Breast epithelium (tissue), 4 donors: ENCODE measurements around the gene MRPS9. TPM values are rescaled to one million over a fixed set of nuclear protein-coding genes. Genes with fewer than 3 reads are reported as not detected.

Experiments
- DNase-seq, 2 donors: peaks; one replicate each; pipeline ENCODE4 v3.0.0-alpha.2; 2019; ENCODE audit warnings: low spot score in 2 of 2
- H3K27ac ChIP-seq, 2 donors: fragments of 200-600 bp; sonication (generic) in 1 of 2; one replicate each; pipeline ENCODE4 v1.5.1; 2016 to 2019; ENCODE audit warnings: mild to moderate bottlenecking in 1 of 2
- H3K27me3 ChIP-seq, 2 donors: fragments of 200-600 bp; sonication (generic) in 1 of 2; one replicate each; pipeline versions ENCODE4 v1.5.1 to v1.6.0; 2017 to 2019; ENCODE audit warnings: control low read depth in 1 of 2, mild to moderate bottlenecking in 1 of 2
- H3K36me3 ChIP-seq: fragments of 200-600 bp; one replicate; pipeline ENCODE4 v1.5.1; 2019
- H3K4me1 ChIP-seq, 2 donors: fragments of 200-600 bp; sonication (generic); one replicate each; pipeline ENCODE4 v1.5.1; 2016 to 2019; ENCODE audit warnings: control low read depth in 1 of 2
- H3K4me3 ChIP-seq, 3 donors: fragments of 200-600 bp; sonication (generic); 1 replicate in 2 of 3; 2 replicates in 1 of 3; pipeline ENCODE4 v1.5.1; 2016 to 2019; ENCODE audit warnings: mild to moderate bottlenecking in 3 of 3, moderate library complexity in 2 of 3
- H3K9me3 ChIP-seq, 2 donors: fragments of 200-600 bp; sonication (generic) in 1 of 2; one replicate each; pipeline ENCODE4 v1.5.1; 2016 to 2019; ENCODE audit warnings: control low read depth in 1 of 2
- POLR2A ChIP-seq: fragments of 450-650 bp; IDR thresholded peaks from one replicate; pipeline ENCODE4 v1.6.1; 2016; ENCODE audit warnings: antibody characterized with exemption, mild to moderate bottlenecking, moderate library complexity
- POLR2AphosphoS5 ChIP-seq, 3 donors: sonication (generic); formaldehyde crosslinking; IDR thresholded peaks; one replicate each; pipeline ENCODE4 v1.6.1; 2017; ENCODE audit warnings: antibody characterized with exemption in 3 of 3
- intact Hi-C: fragments of 100-400 bp; cut with DNase I; formaldehyde crosslinking; loops from one replicate; pipeline ENCODE4 v1.15.1; 2023; ENCODE audit warnings: low total_unique reads
- total RNA-seq, 3 donors: library from RNA; depleted of rRNA; stranded (reverse); fragments of >200 nt; gene quantifications; one replicate each; pipeline ENCODE4 v1.1.0, GENCODE V29; 2016
- TF ChIP-seq, protein P1 (sequence below), 3 donors: fragments of 450-650 bp; IDR thresholded peaks; one replicate each; pipeline ENCODE4 v1.5.1; 2016 to 2017; ENCODE audit warnings: antibody characterized with exemption in 3 of 3, mild to moderate bottlenecking in 3 of 3, moderate library complexity in 3 of 3

Gene MRPS9
- total RNA-seq, 3 donors from 2014 or later, result 14.1 to 26.3 (median 18.0) TPM

DNA sequence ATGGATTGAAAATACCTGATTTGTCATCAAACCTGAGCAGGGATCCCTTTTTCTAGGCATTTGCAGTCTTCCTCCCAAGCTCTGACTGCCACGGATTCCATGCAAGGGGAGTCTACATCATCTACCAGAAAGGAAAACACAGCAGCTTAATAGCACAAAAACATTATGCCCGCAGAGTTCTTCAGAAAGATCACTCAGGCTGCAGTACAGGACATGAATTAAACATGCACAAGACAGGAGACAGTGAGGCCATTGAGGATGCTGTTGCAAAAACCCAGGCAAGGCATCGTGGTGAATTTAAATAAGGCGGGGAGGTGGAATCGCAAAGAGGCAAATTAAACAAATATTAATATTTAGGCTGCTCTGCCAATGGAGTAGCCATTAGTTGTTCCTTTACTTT, 88.5 kb downstream of the MRPS9 start:
- no peaks in the 10 kb centered on the region for H3K27me3 ChIP-seq
- no peaks in the 10 kb centered on the region for H3K36me3 ChIP-seq
- DNase-seq, result no peak
- H3K4me3 ChIP-seq, result no peak overlapping the region
- no peaks in the 10 kb centered on the region for H3K4me1 ChIP-seq
- intact Hi-C loops, result no loop called here
- TF ChIP-seq, protein P1, sequence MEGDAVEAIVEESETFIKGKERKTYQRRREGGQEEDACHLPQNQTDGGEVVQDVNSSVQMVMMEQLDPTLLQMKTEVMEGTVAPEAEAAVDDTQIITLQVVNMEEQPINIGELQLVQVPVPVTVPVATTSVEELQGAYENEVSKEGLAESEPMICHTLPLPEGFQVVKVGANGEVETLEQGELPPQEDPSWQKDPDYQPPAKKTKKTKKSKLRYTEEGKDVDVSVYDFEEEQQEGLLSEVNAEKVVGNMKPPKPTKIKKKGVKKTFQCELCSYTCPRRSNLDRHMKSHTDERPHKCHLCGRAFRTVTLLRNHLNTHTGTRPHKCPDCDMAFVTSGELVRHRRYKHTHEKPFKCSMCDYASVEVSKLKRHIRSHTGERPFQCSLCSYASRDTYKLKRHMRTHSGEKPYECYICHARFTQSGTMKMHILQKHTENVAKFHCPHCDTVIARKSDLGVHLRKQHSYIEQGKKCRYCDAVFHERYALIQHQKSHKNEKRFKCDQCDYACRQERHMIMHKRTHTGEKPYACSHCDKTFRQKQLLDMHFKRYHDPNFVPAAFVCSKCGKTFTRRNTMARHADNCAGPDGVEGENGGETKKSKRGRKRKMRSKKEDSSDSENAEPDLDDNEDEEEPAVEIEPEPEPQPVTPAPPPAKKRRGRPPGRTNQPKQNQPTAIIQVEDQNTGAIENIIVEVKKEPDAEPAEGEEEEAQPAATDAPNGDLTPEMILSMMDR (IDR thresholded peaks at IDR 0.05), result no peak
- TF ChIP-seq POLR2A (no peak), POLR2AphosphoS5 (IDR thresholded peaks at IDR 0.05) (no peak)
- H3K27ac ChIP-seq, result no peak overlapping the region
- H3K9me3 ChIP-seq, result no peaks in the 10 kb centered on the region

DNA sequence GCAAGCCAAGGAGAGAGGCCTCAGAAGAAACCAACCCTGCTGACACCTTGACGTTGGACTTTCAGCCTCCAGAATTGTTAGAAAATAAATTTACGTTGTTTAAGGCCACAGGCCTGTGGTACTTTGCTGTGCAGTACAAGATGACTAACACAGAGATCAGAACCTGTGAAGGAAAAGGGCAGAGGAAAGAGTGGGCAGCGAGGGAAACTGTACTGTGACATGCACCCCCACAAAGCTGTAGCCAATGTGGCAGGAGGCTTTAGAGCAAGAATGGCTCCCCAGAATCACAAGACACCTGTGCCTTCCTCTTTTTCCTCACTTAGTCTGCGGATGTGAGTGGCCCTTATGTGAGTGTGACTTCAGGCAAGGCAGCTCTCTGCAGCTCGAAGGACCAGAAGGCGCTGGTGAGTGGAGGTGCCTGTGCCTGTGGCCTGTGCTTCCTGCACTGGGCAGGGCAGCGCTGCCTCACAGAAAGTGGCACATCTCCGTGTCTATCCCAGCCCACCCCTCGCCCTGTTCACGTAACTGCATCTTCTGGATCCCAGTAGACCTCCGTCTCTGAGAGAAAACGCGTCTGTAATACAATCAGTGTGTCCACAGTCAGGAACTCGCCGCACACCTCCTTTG, 89.5 kb downstream of the MRPS9 start:
- H3K27ac ChIP-seq, result no peak overlapping the region
- TF ChIP-seq POLR2AphosphoS5 (IDR thresholded peaks at IDR 0.05), result no peak
- TF ChIP-seq, protein P1 (IDR thresholded peaks at IDR 0.05), result no peak
- no peak for TF ChIP-seq POLR2A
- H3K4me3 ChIP-seq, result no peak overlapping the region
- no peaks in the 10 kb centered on the region for H3K4me1 ChIP-seq
- H3K27me3 ChIP-seq, result no peaks in the 10 kb centered on the region
- H3K36me3 ChIP-seq, result no peaks in the 10 kb centered on the region
- no peak for DNase-seq
- intact Hi-C loops, result no loop called here
- no peaks in the 10 kb centered on the region for H3K9me3 ChIP-seq

DNA sequence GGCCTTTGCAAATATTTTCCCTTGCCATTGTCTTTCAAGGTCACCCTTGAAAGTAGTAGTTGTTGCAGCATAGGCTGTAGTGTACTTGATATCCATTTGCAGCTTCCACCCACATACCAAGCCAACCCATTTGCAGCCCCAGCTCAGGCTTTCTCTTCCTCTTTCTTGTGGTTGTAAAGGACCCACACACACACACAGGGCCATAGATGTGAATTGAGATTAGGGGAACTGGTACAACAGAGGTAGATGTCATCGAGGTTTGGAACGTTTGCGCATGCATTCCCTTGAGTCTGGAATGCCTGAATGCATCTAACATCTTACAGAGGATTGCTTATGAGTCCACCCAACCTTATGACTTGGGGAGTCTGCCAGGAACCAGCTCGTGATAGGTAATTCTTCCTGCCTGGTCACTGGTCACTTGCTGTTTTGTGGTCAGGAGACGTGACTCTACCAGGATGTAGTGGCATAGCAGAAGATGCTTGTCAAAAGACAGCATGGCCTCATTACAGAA, 91.9 kb downstream of the MRPS9 start:
- no peak for DNase-seq
- H3K9me3 ChIP-seq, result no peaks in the 10 kb centered on the region
- no peaks in the 10 kb centered on the region for H3K36me3 ChIP-seq
- no peaks in the 10 kb centered on the region for H3K27me3 ChIP-seq
- no peak overlapping the region for H3K27ac ChIP-seq
- no peaks in the 10 kb centered on the region for H3K4me1 ChIP-seq
- TF ChIP-seq POLR2AphosphoS5 (IDR thresholded peaks at IDR 0.05) (no peak), POLR2A (no peak)
- TF ChIP-seq, protein P1 (IDR thresholded peaks at IDR 0.05), result no peak
- no peak overlapping the region for H3K4me3 ChIP-seq
- intact Hi-C loops, result no loop called here

DNA sequence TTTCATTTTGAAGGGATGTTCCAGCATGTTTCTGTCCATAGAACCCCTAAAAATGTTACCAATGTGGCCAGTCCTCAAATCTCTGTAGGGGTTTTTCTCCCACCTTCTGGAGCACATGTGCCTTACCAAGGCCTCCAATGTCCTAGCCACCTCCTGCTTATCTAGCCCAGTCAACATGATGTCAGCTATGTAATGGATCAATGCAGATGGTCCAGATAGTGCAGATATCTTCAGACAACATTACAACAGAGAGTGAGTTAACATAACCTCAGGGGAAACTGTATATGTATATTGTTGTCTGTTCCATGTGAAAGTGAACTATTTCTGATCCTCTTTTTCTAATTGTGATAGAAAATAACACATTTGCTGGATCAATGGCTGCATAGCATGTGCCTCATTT, 92.7 kb downstream of the MRPS9 start:
- H3K4me3 ChIP-seq, result no peak overlapping the region
- H3K36me3 ChIP-seq, result no peaks in the 10 kb centered on the region
- TF ChIP-seq POLR2A (no peak), POLR2AphosphoS5 (IDR thresholded peaks at IDR 0.05) (no peak)
- TF ChIP-seq, protein P1 (IDR thresholded peaks at IDR 0.05), result no peak
- intact Hi-C loops, result no loop called here
- no peaks in the 10 kb centered on the region for H3K9me3 ChIP-seq
- no peak for DNase-seq
- H3K4me1 ChIP-seq, result no peaks in the 10 kb centered on the region
- H3K27me3 ChIP-seq, result no peaks in the 10 kb centered on the region
- H3K27ac ChIP-seq, result no peak overlapping the region

DNA sequence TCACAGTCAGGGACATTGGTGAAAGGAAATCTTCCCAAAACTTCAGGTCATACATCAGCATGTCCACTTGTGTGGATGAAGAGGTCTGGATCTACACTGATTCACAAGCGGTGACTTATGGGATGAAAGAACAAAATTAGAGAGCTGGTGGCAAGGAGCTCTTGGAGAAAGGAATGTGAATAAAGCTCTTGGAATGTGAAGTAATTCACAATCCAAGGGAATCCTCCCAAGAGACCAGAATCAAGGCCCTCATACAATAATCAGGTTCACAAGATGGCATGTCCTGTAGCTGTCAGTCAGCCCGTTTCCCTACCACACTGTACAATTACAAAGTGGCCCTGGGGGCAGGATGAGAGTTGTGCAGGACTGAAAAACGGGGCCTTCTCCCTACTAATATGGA, 96.2 kb downstream of the MRPS9 start:
- no peak overlapping the region for H3K4me3 ChIP-seq
- no peaks in the 10 kb centered on the region for H3K36me3 ChIP-seq
- TF ChIP-seq POLR2A (no peak), POLR2AphosphoS5 (IDR thresholded peaks at IDR 0.05) (no peak)
- TF ChIP-seq, protein P1 (IDR thresholded peaks at IDR 0.05), result no peak
- no peaks in the 10 kb centered on the region for H3K4me1 ChIP-seq
- no peaks in the 10 kb centered on the region for H3K9me3 ChIP-seq
- no peak overlapping the region for H3K27ac ChIP-seq
- no peaks in the 10 kb centered on the region for H3K27me3 ChIP-seq
- no peak for DNase-seq
- intact Hi-C loops, result no loop called here
